Bronchial epithelial cell (primary cell): Measurements from ENCODE around the gene ZCCHC14. TPM values are rescaled to one million over a fixed set of nuclear protein-coding genes. Genes with fewer than 3 reads are reported as not detected.
A peak's percentile ranks its signal among the peaks of the same experiment; 100 is the strongest.

Experiments used
- DNase-seq: peaks from one replicate; pipeline ENCODE4 v3.0.0-alpha.2; 2010; ENCODE audit warnings: low read depth
- FAIRE-seq: peaks from 2 replicates; lab custom pipeline; 2011; peaks lifted over from hg19 to GRCh38; lab: Jason Lieb, UNC
- H3K27me3 ChIP-seq: 2 replicates; pipeline ENCODE4 v1.5.1; 2011; ENCODE audit warnings: low read length; ENCODE audit not compliant: control insufficient read depth, insufficient read depth
- H3K36me3 ChIP-seq: 2 replicates; pipeline ENCODE4 v1.5.1; 2011; ENCODE audit warnings: low read length; ENCODE audit not compliant: control insufficient read depth, insufficient read depth
- H3K4me3 ChIP-seq: 2 replicates; pipeline ENCODE4 v1.5.1; 2011; ENCODE audit warnings: mild to moderate bottlenecking, low read depth, low read length, control low read depth
- CTCF ChIP-seq: IDR thresholded peaks from 2 replicates; pipeline ENCODE4 v1.5.1; 2011; ENCODE audit warnings: mild to moderate bottlenecking, moderate library complexity, low read length, control low read depth, inconsistent platforms; ENCODE audit not compliant: insufficient read depth, severe bottlenecking
- total RNA-seq: library from RNA; depleted of rRNA; stranded (reverse); fragments of >200 nt; gene quantifications from 2 replicates; pipeline ENCODE4 v1.2.1, GENCODE V29; 2014

The ZCCHC14 gene
- total RNA-seq, 1 donor from 2014 or later: 2.9 TPM

- FAIRE-seq (no peak), DNase-seq (no peak)
- no peaks in the 10 kb centered on the region for H3K27me3 ChIP-seq
- no peak for TF ChIP-seq CTCF
- H3K4me3 ChIP-seq: no peak overlapping the region
- peaks cover 12% of the 10 kb centered on the region for H3K36me3 ChIP-seq
These were observed 70.7 kb downstream of the ZCCHC14 start for GRCh38 chr16:87422106-87422505.

GRCh38 chr16:87421003-87421912 is 71.6 kb downstream of the ZCCHC14 start:
- no peak overlapping the region for H3K4me3 ChIP-seq
- FAIRE-seq: no peak
- DNase-seq: no peak
- no peak for TF ChIP-seq CTCF
- peaks cover 10% of the 10 kb centered on the region for H3K36me3 ChIP-seq
- no peaks in the 10 kb centered on the region for H3K27me3 ChIP-seq

- DNase-seq (no peak), FAIRE-seq (peak; percentile 93)
- H3K4me3 ChIP-seq: no peak overlapping the region
- H3K36me3 ChIP-seq: peaks cover 12% of the 10 kb centered on the region
- no peaks in the 10 kb centered on the region for H3K27me3 ChIP-seq
- peak; percentile 44 for TF ChIP-seq CTCF
These were observed 72.5 kb downstream of the ZCCHC14 start for GRCh38 chr16:87420026-87421002.

GRCh38 chr16:87418644-87419043 is 74.2 kb downstream of the ZCCHC14 start:
- Histone ChIP-seq H3K36me3 (peaks cover 12% of the 10 kb centered on the region), H3K27me3 (no peaks in the 10 kb centered on the region), H3K4me3 (no peak overlapping the region)
- no peak for TF ChIP-seq CTCF
- DNase-seq: no peak
- FAIRE-seq: no peak

GRCh38 chr16:87418216-87418615 is 74.6 kb downstream of the ZCCHC14 start:
- H3K36me3 ChIP-seq: peaks cover 12% of the 10 kb centered on the region
- H3K4me3 ChIP-seq: no peak overlapping the region
- no peaks in the 10 kb centered on the region for H3K27me3 ChIP-seq
- DNase-seq (no peak), FAIRE-seq (no peak)
- no peak for TF ChIP-seq CTCF
